B cell (primary cell): ENCODE results near the gene ZFYVE9. TPM values are rescaled to one million over a fixed set of nuclear protein-coding genes. Genes with fewer than 3 reads are reported as not detected.

Experiments used
- ATAC-seq: fragments of 200-7000 bp; cut with Tn5 transposase; one replicate; pipeline ENCODE4 v1.10.0; 2021; ENCODE audit warnings: low read depth, mild to moderate bottlenecking, moderate number of reproducible peaks, moderate library complexity
- CTCF ChIA-PET: fragments of 350-600 bp; sonication (Branson Sonifier 250); formaldehyde crosslinking; loops from one replicate; lab custom pipeline; 2021; ENCODE audit warnings: antibody characterized with exemption, inconsistent platforms; lab: Charles Lee
- POLR2A ChIA-PET: fragments of 350-600 bp; sonication (Branson Sonifier 250); formaldehyde crosslinking; loops from one replicate; lab custom pipeline; 2021; ENCODE audit warnings: antibody characterized with exemption; lab: Charles Lee
- DNase-seq: peaks from one replicate; pipeline ENCODE4 v3.0.0; 2013
- H2AFZ ChIP-seq: 2 replicates; pipeline ENCODE4 v1.6.1; 2012; ENCODE audit warnings: mild to moderate bottlenecking, low read depth, low read length; ENCODE audit not compliant: insufficient read depth, poor library complexity, severe bottlenecking
- H3K27ac ChIP-seq, 2 donors: 1 replicate in 1 of 2; 2 replicates in 1 of 2; pipeline ENCODE4 v1.5.1; 2012 to 2013; ENCODE audit warnings: low read length in 2 of 2, mild to moderate bottlenecking in 2 of 2, moderate library complexity in 1 of 2
- H3K27me3 ChIP-seq, 4 experiments: fragments of 200-600 bp in 1 of 4; sonication (generic) in 1 of 4; replicated peaks in 1 of 4; 1 replicate in 2 of 4; 2 replicates in 2 of 4; pipeline versions ENCODE4 v1.6.1 to v1.7.0; 2013 to 2016; ENCODE audit warnings: low read length in 3 of 4, mild to moderate bottlenecking in 2 of 4, mixed read lengths in 1 of 4, moderate library complexity in 1 of 4; ENCODE audit not compliant: insufficient read depth in 4 of 4, control insufficient read depth in 3 of 4; ENCODE audit errors: control extremely low read depth in 1 of 4
- H3K36me3 ChIP-seq, 2 experiments: replicated peaks in 1 of 2; 1 replicate in 1 of 2; 2 replicates in 1 of 2; pipeline versions ENCODE4 v1.6.1 to v1.7.1; 2013; ENCODE audit warnings: low read length in 1 of 2; ENCODE audit not compliant: insufficient read depth in 2 of 2, control insufficient read depth in 1 of 2; ENCODE audit errors: control extremely low read depth in 1 of 2, extremely low read depth in 1 of 2
- H3K4me1 ChIP-seq, 2 donors: fragments of 200-600 bp in 1 of 2; sonication (generic) in 1 of 2; 1 replicate in 1 of 2; 2 replicates in 1 of 2; pipeline versions ENCODE4 v1.5.1 to v1.6.1; 2013 to 2017; ENCODE audit warnings: low read length in 2 of 2; ENCODE audit not compliant: control insufficient read depth in 2 of 2, insufficient read depth in 2 of 2
- H3K4me2 ChIP-seq: replicated peaks from 2 replicates; pipeline ENCODE3; 2012; ENCODE audit warnings: mild to moderate bottlenecking, low read depth, low read length; ENCODE audit not compliant: poor library complexity, severe bottlenecking
- H3K4me3 ChIP-seq, 5 experiments: fragments of 200-600 bp in 1 of 5; sonication (generic) in 1 of 5; 1 replicate in 3 of 5; 2 replicates in 2 of 5; pipeline versions ENCODE4 v1.5.1 to v1.7.0; 2011 to 2016; ENCODE audit warnings: low read length in 4 of 5, mild to moderate bottlenecking in 4 of 5, low read depth in 2 of 5, control low read depth in 1 of 5, moderate library complexity in 1 of 5; ENCODE audit not compliant: insufficient read depth in 1 of 5; ENCODE audit errors: control extremely low read depth in 1 of 5, extremely low read depth in 1 of 5
- H3K79me2 ChIP-seq: fragments of 200-600 bp; sonication (generic); one replicate; pipeline ENCODE4 v1.6.0; 2016; ENCODE audit warnings: low read length; ENCODE audit not compliant: control insufficient read depth, insufficient read depth
- H3K9ac ChIP-seq: fragments of 200-600 bp; sonication (generic); 2 replicates; pipeline ENCODE4 v1.6.1; 2017; ENCODE audit warnings: mild to moderate bottlenecking, low read length, moderate library complexity
- H3K9me3 ChIP-seq, 3 donors: one replicate each; pipeline versions ENCODE4 v1.6.1 to v1.7.1; 2013; ENCODE audit warnings: low read length in 2 of 3; ENCODE audit not compliant: control insufficient read depth in 2 of 3, insufficient read depth in 1 of 3; ENCODE audit errors: control extremely low read depth in 1 of 3
- H4K20me1 ChIP-seq: 2 replicates; pipeline ENCODE4 v1.6.0; 2012; ENCODE audit warnings: mild to moderate bottlenecking, low read length; ENCODE audit not compliant: insufficient read depth, control insufficient read depth, poor library complexity, severe bottlenecking
- H3K27ac Mint-ChIP-seq: one replicate; pipeline ENCODE4 v1.8.0; 2021; ENCODE audit warnings: mixed read lengths
- H3K27me3 Mint-ChIP-seq: one replicate; pipeline ENCODE4 v1.8.0; 2021; ENCODE audit warnings: mixed read lengths
- H3K4me1 Mint-ChIP-seq: one replicate; pipeline ENCODE4 v1.8.0; 2021; ENCODE audit warnings: mixed read lengths
- H3K4me3 Mint-ChIP-seq: one replicate; pipeline ENCODE4 v1.8.0; 2021; ENCODE audit warnings: mixed read lengths
- H3K9me3 Mint-ChIP-seq: one replicate; pipeline ENCODE4 v1.8.0; 2022; ENCODE audit warnings: mixed read lengths; ENCODE audit not compliant: insufficient read depth
- CTCF ChIP-seq: fragments of 200-600 bp; IDR thresholded peaks from one replicate; pipeline ENCODE4 v1.8.0; 2022; ENCODE audit warnings: antibody characterized with exemption, mild to moderate bottlenecking
- EZH2 ChIP-seq: IDR thresholded peaks from 2 replicates; pipeline ENCODE4 v1.6.1; 2012; ENCODE audit warnings: borderline replicate concordance, low read depth, mild to moderate bottlenecking, moderate library complexity, low read length; ENCODE audit not compliant: insufficient read depth, poor library complexity, severe bottlenecking
- WGBS: methylation state at CpG from one replicate; pipeline ENCODE4 v1.1.5; 2013; ENCODE audit warnings: missing lambda C conversion rate; ENCODE audit not compliant: insufficient coverage; 5-methylcytosine and 5-hydroxymethylcytosine counted together
- intact Hi-C: fragments of 100-400 bp; cut with micrococcal nuclease; formaldehyde crosslinking; loops from one replicate; pipeline ENCODE4 v1.10.0; 2022
- polyA plus RNA-seq: library from polyadenylated mRNA; depleted of rRNA; stranded (reverse); fragments of >200 nt; gene quantifications from 2 replicates; pipeline ENCODE4 v1.2.3, GENCODE V29; 2012
- total RNA-seq, 2 donors: library from RNA; stranded (reverse); fragments of 120-200 nt in 1 of 2; gene quantifications; 1 replicate in 1 of 2; 2 replicates in 1 of 2; pipeline versions ENCODE4 v1.2.3 to v1.2.4, GENCODE V29; 2013 to 2022

ZFYVE9 gene
- total and polyA plus RNA-seq, 2 donors (not counting 1 experiment from before 2014, with no cell fraction given), result 0.16 to 3.3 TPM

- Histone ChIP-seq H3K4me1 (no peaks in the 10 kb centered on the region), H3K27me3 (peaks cover 0 to 5% (median 0%) of the 10 kb centered on the region in 4 experiments), H3K9ac (no peak overlapping the region), H3K4me3 (no peak overlapping the region), H3K79me2 (no peaks in the 10 kb centered on the region), H3K9me3 (no peaks in the 10 kb centered on the region), H3K27ac (no peak overlapping the region), H4K20me1 (no peaks in the 10 kb centered on the region), H3K4me2 (no peak overlapping the region), H3K36me3 (no peaks in the 10 kb centered on the region), H2AFZ (no peak overlapping the region)
- Mint-ChIP-seq H3K4me3 (no peak overlapping the region), H3K9me3 (no peaks in the 10 kb centered on the region), H3K27me3 (peaks cover 4% of the 10 kb centered on the region), H3K4me1 (no peaks in the 10 kb centered on the region), H3K27ac (no peak overlapping the region)
- no peak for DNase-seq
- ChIA-PET CTCF (no interaction called here), POLR2A (no interaction called here)
- no peak for ATAC-seq
- intact Hi-C loops, result no loop called here
- no CpG with 5 or more reads among the region's 3 CpGs for WGBS
- TF ChIP-seq CTCF (no peak), EZH2 (no peak)
Observed at GRCh38 chr1:52156460-52156859, 14.6 kb downstream of the ZFYVE9 start.

- ChIA-PET CTCF (no interaction called here), POLR2A (no interaction called here)
- WGBS, result 94% methylated on average over 2 of the region's 2 CpGs
Observed at GRCh38 chr1:52157582-52157981, 15.7 kb downstream of the ZFYVE9 start.

More at GRCh38 chr1:52157582-52157981, 15.7 kb downstream of the ZFYVE9 start:
- Histone ChIP-seq H3K9ac (no peak overlapping the region), H3K9me3 (no peaks in the 10 kb centered on the region), H3K27me3 (peaks cover 0 to 5% (median 0%) of the 10 kb centered on the region in 4 experiments), H3K79me2 (no peaks in the 10 kb centered on the region), H3K36me3 (no peaks in the 10 kb centered on the region), H3K4me2 (no peak overlapping the region), H4K20me1 (no peaks in the 10 kb centered on the region), H3K27ac (no peak overlapping the region), H3K4me1 (no peaks in the 10 kb centered on the region), H3K4me3 (no peak overlapping the region), H2AFZ (no peak overlapping the region)
- intact Hi-C loops, result no loop called here
- DNase-seq (no peak), ATAC-seq (no peak)
- TF ChIP-seq CTCF (no peak), EZH2 (no peak)
- peaks cover 4% of the 10 kb centered on the region for H3K27me3 Mint-ChIP-seq
- H3K27ac Mint-ChIP-seq, result no peak overlapping the region
- H3K4me3 Mint-ChIP-seq, result no peak overlapping the region
- no peaks in the 10 kb centered on the region for H3K9me3 Mint-ChIP-seq
- no peaks in the 10 kb centered on the region for H3K4me1 Mint-ChIP-seq
